HEK293 (cell line): ENCODE data around the gene FGF9.

ENCODE experiments used
- EGR2 ChIP-seq: fragments of 450-650 bp; formaldehyde crosslinking; IDR thresholded peaks from 2 replicates; pipeline ENCODE4 v1.5.1; 2016; ENCODE audit warnings: low read depth, missing biosample characterization, missing genetic modification characterization
- GLI4 ChIP-seq: fragments of 450-650 bp; formaldehyde crosslinking; IDR thresholded peaks from 2 replicates; pipeline ENCODE4 v1.5.1; 2016; ENCODE audit warnings: missing biosample characterization, missing genetic modification characterization
- HOXA7 ChIP-seq: sonication (generic); formaldehyde crosslinking; IDR thresholded peaks from 2 replicates; pipeline ENCODE4 v1.8.1; 2022; ENCODE audit warnings: missing genetic modification reagents, borderline replicate concordance
- KLF1 ChIP-seq: fragments of 450-650 bp; formaldehyde crosslinking; IDR thresholded peaks from 2 replicates; pipeline ENCODE4 v1.5.1; 2016; ENCODE audit warnings: missing biosample characterization, missing genetic modification characterization
- MYNN ChIP-seq: fragments of 450-650 bp; formaldehyde crosslinking; IDR thresholded peaks from 2 replicates; pipeline ENCODE4 v1.5.1; 2016; ENCODE audit warnings: missing biosample characterization, missing genetic modification characterization, borderline replicate concordance
- MZF1 ChIP-seq: fragments of 450-650 bp; formaldehyde crosslinking; IDR thresholded peaks from 2 replicates; pipeline ENCODE4 v1.5.1; 2017; ENCODE audit warnings: missing biosample characterization, missing genetic modification characterization, borderline replicate concordance
- WT1 ChIP-seq: fragments of 450-650 bp; formaldehyde crosslinking; IDR thresholded peaks from 2 replicates; pipeline ENCODE4 v1.5.1; 2016; ENCODE audit warnings: missing biosample characterization, missing genetic modification characterization
- ZBTB17 ChIP-seq: fragments of 450-650 bp; formaldehyde crosslinking; IDR thresholded peaks from 2 replicates; pipeline ENCODE4 v1.5.1; 2016; ENCODE audit warnings: missing biosample characterization, missing genetic modification characterization
- ZBTB6 ChIP-seq: fragments of 450-650 bp; formaldehyde crosslinking; IDR thresholded peaks from 2 replicates; pipeline ENCODE4 v1.5.1; 2017; ENCODE audit warnings: missing biosample characterization, missing genetic modification characterization
- ZFP41 ChIP-seq: fragments of 450-650 bp; formaldehyde crosslinking; IDR thresholded peaks from 2 replicates; pipeline ENCODE4 v1.5.1; 2016; ENCODE audit warnings: missing biosample characterization, missing genetic modification characterization, borderline replicate concordance
- ZNF132 ChIP-seq: fragments of 450-650 bp; formaldehyde crosslinking; IDR thresholded peaks from 2 replicates; pipeline ENCODE4 v1.5.1; 2017; ENCODE audit warnings: missing biosample characterization, missing genetic modification characterization, borderline replicate concordance
- ZNF16 ChIP-seq: fragments of 450-650 bp; formaldehyde crosslinking; IDR thresholded peaks from 2 replicates; pipeline ENCODE4 v1.5.1; 2016; ENCODE audit warnings: low read depth, missing biosample characterization, missing genetic modification characterization
- ZNF174 ChIP-seq: fragments of 450-650 bp; formaldehyde crosslinking; IDR thresholded peaks from 2 replicates; pipeline ENCODE4 v1.5.0; 2017; ENCODE audit warnings: missing biosample characterization, mild to moderate bottlenecking, missing genetic modification characterization
- ZNF184 ChIP-seq: fragments of 450-650 bp; IDR thresholded peaks from 2 replicates; pipeline ENCODE4 v1.5.1; 2018; ENCODE audit warnings: missing biosample characterization, mild to moderate bottlenecking, missing genetic modification characterization
- ZNF214 ChIP-seq: fragments of 450-650 bp; formaldehyde crosslinking; IDR thresholded peaks from 2 replicates; pipeline ENCODE4 v1.5.1; 2017; ENCODE audit warnings: missing biosample characterization, mild to moderate bottlenecking, missing genetic modification characterization, borderline replicate concordance
- ZNF221 ChIP-seq: fragments of 450-650 bp; formaldehyde crosslinking; IDR thresholded peaks from 2 replicates; pipeline ENCODE4 v1.5.1; 2017; ENCODE audit warnings: missing biosample characterization, missing genetic modification characterization, borderline replicate concordance
- ZNF24 ChIP-seq: fragments of 450-650 bp; formaldehyde crosslinking; IDR thresholded peaks from 2 replicates; pipeline ENCODE4 v1.5.1; 2016; ENCODE audit warnings: missing biosample characterization, missing genetic modification characterization
- ZNF248 ChIP-seq: fragments of 450-650 bp; formaldehyde crosslinking; IDR thresholded peaks from 2 replicates; pipeline ENCODE4 v1.5.1; 2017; ENCODE audit warnings: missing biosample characterization, missing genetic modification characterization
- ZNF292 ChIP-seq: fragments of 450-650 bp; formaldehyde crosslinking; IDR thresholded peaks from 2 replicates; pipeline ENCODE4 v1.5.1; 2016; ENCODE audit warnings: low read depth, missing biosample characterization, missing genetic modification characterization, borderline replicate concordance
- ZNF324 ChIP-seq: fragments of 450-650 bp; formaldehyde crosslinking; IDR thresholded peaks from 2 replicates; pipeline ENCODE4 v1.5.1; 2016; ENCODE audit warnings: missing biosample characterization, missing genetic modification characterization
- ZNF350 ChIP-seq: fragments of 450-650 bp; formaldehyde crosslinking; IDR thresholded peaks from 2 replicates; pipeline ENCODE4 v1.5.0; 2017; ENCODE audit warnings: missing biosample characterization, mild to moderate bottlenecking, missing genetic modification characterization
- ZNF37A ChIP-seq: fragments of 450-650 bp; IDR thresholded peaks from 2 replicates; pipeline ENCODE4 v1.5.1; 2018; ENCODE audit warnings: missing biosample characterization, missing genetic modification characterization
- ZNF426 ChIP-seq: fragments of 450-650 bp; formaldehyde crosslinking; IDR thresholded peaks from 2 replicates; pipeline ENCODE4 v1.5.1; 2017; ENCODE audit warnings: missing biosample characterization, missing genetic modification characterization, mild to moderate bottlenecking, inconsistent platforms, moderate library complexity
- ZNF530 ChIP-seq: fragments of 450-650 bp; formaldehyde crosslinking; IDR thresholded peaks from 2 replicates; pipeline ENCODE4 v1.5.1; 2016; ENCODE audit warnings: low read depth, missing biosample characterization, missing genetic modification characterization
- ZNF585B ChIP-seq: fragments of 450-650 bp; formaldehyde crosslinking; IDR thresholded peaks from 2 replicates; pipeline ENCODE4 v1.5.1; 2016; ENCODE audit warnings: missing biosample characterization, missing genetic modification characterization
- ZNF596 ChIP-seq: fragments of 450-650 bp; IDR thresholded peaks from 2 replicates; pipeline ENCODE4 v1.5.0; 2018; ENCODE audit warnings: missing biosample characterization, mild to moderate bottlenecking, missing genetic modification characterization, moderate library complexity
- ZNF623 ChIP-seq: fragments of 450-650 bp; formaldehyde crosslinking; IDR thresholded peaks from 2 replicates; pipeline ENCODE4 v1.5.1; 2016; ENCODE audit warnings: missing biosample characterization, missing genetic modification characterization
- ZNF837 ChIP-seq: fragments of 450-650 bp; formaldehyde crosslinking; IDR thresholded peaks from 2 replicates; pipeline ENCODE4 v1.5.1; 2016; ENCODE audit warnings: missing biosample characterization, missing genetic modification characterization
- ZNF843 ChIP-seq: fragments of 450-650 bp; formaldehyde crosslinking; IDR thresholded peaks from 2 replicates; pipeline ENCODE4 v1.5.1; 2016; ENCODE audit warnings: missing biosample characterization, missing genetic modification characterization
- TF ChIP-seq, protein P1 (sequence below): fragments of 450-650 bp; formaldehyde crosslinking; IDR thresholded peaks from 2 replicates; pipeline ENCODE4 v1.5.1; 2016; ENCODE audit warnings: missing biosample characterization, missing genetic modification characterization
- TF ChIP-seq, protein P2 (sequence below): fragments of 450-650 bp; formaldehyde crosslinking; IDR thresholded peaks from 2 replicates; pipeline ENCODE4 v1.5.1; 2016; ENCODE audit warnings: missing biosample characterization, missing genetic modification characterization
- TF ChIP-seq, protein P3 (sequence below): fragments of 450-650 bp; formaldehyde crosslinking; IDR thresholded peaks from 2 replicates; pipeline ENCODE4 v1.5.1; 2016; ENCODE audit warnings: missing biosample characterization, missing genetic modification characterization
- TF ChIP-seq, protein P4 (sequence below): fragments of 450-650 bp; formaldehyde crosslinking; IDR thresholded peaks from 2 replicates; pipeline ENCODE4; 2016; ENCODE audit warnings: missing biosample characterization, missing genetic modification characterization

FGF9 gene

DNA sequence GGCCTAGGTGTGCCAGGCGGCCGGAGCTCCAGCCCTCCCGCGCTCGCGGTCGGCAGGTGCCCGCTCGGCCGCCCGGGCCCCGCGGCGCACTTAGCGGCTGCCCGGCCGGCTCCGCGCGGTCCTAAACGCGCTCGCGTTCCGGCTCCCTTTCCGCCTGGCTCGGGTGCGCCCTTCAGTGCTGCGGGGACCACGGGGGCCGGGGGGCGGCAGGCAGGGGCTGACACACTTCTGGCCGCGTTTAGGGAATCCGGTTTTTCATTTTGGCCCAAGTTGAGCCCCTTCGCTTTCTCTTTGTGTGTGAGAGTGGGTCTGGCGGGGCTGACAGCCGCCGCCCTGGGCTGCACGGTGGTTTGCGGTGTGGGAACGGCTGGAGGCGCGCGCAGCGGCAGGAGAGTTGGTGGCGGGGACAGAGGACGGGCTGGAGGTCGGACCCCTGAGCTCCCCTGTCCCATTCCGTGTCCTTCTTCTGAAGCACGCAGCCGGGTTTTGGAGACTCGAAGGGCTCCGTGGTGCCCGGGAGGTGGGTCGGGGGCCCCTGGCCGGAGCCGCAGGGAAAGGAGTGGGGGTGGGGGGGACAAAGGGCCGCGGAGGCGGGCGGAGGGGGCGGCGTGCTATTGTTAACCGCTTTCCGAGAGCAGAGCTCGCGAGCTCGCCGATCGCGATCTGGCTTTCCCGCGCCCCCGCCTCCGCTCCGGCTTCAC, 3.1 kb downstream of the FGF9 start (continued):
- TF ChIP-seq ZNF530 (tag by site-specific recombination) (no peak), ZBTB17 (tag by site-specific recombination) (peak; percentile 32), ZNF292 (tag by site-specific recombination) (no peak), KLF1 (no peak), GLI4 (tag by site-specific recombination) (peak; percentile 99), HOXA7 (CRISPR knock-in tag) (no peak), ZNF132 (tag by site-specific recombination) (no peak), EGR2 (tag by site-specific recombination) (no peak), ZNF221 (no peak), ZNF843 (no peak), ZNF426 (tag by site-specific recombination) (no peak), ZNF24 (tag by site-specific recombination) (no peak), WT1 (tag by site-specific recombination) (no peak), ZNF248 (no peak), ZNF174 (tag by site-specific recombination) (no peak), ZNF16 (tag by site-specific recombination) (no peak), ZBTB6 (no peak), ZNF37A (tag by site-specific recombination) (no peak), MZF1 (tag by site-specific recombination) (no peak), MYNN (tag by site-specific recombination) (no peak), ZNF214 (no peak), ZNF837 (tag by site-specific recombination) (no peak), ZFP41 (tag by site-specific recombination) (no peak), ZNF585B (tag by site-specific recombination) (no peak), ZNF324 (tag by site-specific recombination) (no peak), ZNF184 (tag by site-specific recombination) (no peak), ZNF623 (no peak), ZNF596 (tag by site-specific recombination) (no peak), ZNF350 (tag by site-specific recombination) (no peak)
- TF ChIP-seq, protein P1, sequence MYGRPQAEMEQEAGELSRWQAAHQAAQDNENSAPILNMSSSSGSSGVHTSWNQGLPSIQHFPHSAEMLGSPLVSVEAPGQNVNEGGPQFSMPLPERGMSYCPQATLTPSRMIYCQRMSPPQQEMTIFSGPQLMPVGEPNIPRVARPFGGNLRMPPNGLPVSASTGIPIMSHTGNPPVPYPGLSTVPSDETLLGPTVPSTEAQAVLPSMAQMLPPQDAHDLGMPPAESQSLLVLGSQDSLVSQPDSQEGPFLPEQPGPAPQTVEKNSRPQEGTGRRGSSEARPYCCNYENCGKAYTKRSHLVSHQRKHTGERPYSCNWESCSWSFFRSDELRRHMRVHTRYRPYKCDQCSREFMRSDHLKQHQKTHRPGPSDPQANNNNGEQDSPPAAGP (tag by site-specific recombination), result no peak
- TF ChIP-seq, protein P2, sequence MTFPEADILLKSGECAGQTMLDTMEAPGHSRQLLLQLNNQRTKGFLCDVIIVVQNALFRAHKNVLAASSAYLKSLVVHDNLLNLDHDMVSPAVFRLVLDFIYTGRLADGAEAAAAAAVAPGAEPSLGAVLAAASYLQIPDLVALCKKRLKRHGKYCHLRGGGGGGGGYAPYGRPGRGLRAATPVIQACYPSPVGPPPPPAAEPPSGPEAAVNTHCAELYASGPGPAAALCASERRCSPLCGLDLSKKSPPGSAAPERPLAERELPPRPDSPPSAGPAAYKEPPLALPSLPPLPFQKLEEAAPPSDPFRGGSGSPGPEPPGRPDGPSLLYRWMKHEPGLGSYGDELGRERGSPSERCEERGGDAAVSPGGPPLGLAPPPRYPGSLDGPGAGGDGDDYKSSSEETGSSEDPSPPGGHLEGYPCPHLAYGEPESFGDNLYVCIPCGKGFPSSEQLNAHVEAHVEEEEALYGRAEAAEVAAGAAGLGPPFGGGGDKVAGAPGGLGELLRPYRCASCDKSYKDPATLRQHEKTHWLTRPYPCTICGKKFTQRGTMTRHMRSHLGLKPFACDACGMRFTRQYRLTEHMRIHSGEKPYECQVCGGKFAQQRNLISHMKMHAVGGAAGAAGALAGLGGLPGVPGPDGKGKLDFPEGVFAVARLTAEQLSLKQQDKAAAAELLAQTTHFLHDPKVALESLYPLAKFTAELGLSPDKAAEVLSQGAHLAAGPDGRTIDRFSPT (tag by site-specific recombination), result no peak
- TF ChIP-seq, protein P3, sequence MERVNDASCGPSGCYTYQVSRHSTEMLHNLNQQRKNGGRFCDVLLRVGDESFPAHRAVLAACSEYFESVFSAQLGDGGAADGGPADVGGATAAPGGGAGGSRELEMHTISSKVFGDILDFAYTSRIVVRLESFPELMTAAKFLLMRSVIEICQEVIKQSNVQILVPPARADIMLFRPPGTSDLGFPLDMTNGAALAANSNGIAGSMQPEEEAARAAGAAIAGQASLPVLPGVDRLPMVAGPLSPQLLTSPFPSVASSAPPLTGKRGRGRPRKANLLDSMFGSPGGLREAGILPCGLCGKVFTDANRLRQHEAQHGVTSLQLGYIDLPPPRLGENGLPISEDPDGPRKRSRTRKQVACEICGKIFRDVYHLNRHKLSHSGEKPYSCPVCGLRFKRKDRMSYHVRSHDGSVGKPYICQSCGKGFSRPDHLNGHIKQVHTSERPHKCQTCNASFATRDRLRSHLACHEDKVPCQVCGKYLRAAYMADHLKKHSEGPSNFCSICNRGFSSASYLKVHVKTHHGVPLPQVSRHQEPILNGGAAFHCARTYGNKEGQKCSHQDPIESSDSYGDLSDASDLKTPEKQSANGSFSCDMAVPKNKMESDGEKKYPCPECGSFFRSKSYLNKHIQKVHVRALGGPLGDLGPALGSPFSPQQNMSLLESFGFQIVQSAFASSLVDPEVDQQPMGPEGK (tag by site-specific recombination), result peak; percentile 86
- TF ChIP-seq, protein P4, sequence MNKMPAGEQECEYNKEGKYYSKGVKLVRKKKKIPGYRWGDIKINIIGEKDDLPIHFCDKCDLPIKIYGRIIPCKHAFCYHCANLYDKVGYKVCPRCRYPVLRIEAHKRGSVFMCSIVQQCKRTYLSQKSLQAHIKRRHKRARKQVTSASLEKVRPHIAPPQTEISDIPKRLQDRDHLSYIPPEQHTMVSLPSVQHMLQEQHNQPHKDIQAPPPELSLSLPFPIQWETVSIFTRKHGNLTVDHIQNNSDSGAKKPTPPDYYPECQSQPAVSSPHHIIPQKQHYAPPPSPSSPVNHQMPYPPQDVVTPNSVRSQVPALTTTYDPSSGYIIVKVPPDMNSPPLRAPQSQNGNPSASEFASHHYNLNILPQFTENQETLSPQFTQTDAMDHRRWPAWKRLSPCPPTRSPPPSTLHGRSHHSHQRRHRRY (tag by site-specific recombination), result no peak
